LHCN-M2 (cell line): ENCODE measurements around the gene HBQ1. TPM values are rescaled to one million over a fixed set of nuclear protein-coding genes. Genes with fewer than 3 reads are reported as not detected.
"Not testable (repeated sequence)": the region's sequence is repeated elsewhere in the genome, so short reads cannot be mapped to it uniquely, and the experiment has no call there.

ENCODE experiments used
- DNase-seq: peaks from one replicate; pipeline ENCODE4 v3.0.0-alpha.2; 2012; ENCODE audit warnings: low read depth
- total RNA-seq: library from RNA; depleted of rRNA; stranded (reverse); fragments of >200 nt; gene quantifications from 2 replicates; pipeline ENCODE4 v1.2.3, GENCODE V29; 2014

HBQ1 gene
- total RNA-seq, 1 experiment from 2014 or later, result 1.5 TPM

DNA sequence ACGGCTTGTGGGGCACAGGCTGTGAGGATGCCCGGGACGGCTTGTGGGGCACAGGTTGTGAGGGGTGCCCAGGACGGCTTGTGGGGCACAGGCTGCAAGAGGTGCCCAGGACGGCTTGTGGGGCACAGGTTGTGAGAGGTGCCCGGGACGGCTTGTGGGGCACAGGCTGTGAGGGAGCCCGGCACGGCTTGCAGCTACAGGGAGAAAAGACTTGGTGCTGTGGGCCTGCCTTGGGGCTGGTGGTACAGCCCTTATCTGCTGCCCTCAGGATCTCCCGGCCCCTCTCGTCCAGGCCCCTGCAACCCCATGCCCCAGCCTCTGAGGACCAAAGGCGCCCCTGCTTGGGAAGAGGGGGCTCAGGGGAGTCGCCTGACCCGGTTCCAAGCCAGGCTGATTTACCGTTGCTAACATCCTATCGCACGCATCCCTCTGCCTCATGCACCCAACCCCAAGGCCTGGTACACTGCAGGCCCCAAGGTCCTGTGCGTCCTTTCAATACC, 19.5 kb upstream of the HBQ1 start:
- DNase-seq, result no peak

DNA sequence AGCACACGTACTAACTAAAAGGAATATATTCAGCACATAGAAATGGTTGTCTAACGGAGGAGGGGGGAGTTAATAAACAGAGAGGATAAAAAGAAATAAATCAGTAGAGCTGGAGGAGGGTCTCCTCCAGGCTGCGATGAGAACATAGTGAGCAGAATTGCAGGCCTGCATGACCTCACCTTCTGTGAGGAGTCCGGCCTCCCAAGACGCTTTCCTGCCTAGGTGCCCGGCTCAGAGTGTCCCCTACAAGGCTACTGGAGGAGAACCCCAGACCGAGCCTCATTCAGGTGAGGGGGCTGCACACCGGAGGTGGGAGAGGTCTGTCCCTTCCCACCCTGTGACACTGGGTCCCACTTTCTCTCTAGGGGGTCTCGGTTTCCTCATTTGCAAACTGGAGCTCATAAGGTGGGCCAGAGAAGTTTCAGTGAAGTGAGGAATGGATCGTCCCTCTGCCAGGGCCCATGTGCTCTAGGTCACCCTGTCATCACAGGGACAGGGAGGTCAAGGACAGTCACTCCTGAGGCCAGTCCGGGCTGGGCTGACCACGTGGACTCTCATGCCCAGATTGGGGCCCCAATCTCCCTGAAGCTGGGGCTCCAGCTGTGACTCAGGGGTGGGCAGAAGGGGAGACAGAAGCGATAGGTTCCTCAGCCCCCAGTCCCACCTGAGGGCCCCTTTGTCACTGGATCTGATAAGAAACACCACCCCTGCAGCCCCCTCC, 17.8 kb upstream of the HBQ1 start:
- no peak for DNase-seq

DNA sequence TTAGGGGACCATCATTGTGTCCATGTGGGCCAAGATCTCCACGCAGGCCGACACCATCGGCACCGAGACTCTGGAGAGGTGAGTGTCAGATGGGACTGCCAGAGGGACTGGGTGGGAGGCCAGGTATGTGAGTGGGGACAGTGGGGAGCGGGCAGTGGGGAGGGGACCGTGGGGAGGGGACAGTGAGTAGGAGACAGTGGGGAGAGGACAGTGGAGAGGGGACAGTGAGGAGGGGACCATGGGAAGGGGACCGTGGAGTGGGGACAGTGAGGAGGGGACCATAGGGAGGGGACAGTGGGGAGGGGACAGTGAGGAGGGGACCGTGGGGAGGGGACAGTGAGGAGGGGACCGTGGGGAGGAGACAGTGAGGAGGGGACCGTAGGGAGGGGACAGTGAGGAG, 17.1 kb upstream of the HBQ1 start:
- not testable (repeated sequence) for DNase-seq

DNA sequence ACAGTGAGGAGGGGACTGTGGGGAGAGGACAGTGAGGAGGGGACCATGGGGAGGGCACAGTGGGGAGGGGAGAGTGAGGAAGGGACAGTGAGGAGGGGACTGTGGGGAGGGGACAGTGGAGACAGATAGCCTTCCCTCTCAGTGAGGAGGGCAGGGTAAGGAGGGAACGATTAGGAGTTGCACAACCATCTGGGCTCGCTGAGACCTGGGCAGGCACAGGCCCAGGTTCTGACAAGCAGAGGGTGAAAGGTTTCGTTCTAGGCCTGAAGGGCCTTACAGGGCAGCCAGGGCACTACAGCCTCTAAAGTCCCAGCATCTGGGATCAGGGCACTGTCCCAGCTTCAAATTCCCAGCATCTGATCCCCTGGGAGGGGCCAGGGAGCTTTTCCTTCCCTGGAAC, 16.6 kb upstream of the HBQ1 start:
- not testable (repeated sequence) for DNase-seq

DNA sequence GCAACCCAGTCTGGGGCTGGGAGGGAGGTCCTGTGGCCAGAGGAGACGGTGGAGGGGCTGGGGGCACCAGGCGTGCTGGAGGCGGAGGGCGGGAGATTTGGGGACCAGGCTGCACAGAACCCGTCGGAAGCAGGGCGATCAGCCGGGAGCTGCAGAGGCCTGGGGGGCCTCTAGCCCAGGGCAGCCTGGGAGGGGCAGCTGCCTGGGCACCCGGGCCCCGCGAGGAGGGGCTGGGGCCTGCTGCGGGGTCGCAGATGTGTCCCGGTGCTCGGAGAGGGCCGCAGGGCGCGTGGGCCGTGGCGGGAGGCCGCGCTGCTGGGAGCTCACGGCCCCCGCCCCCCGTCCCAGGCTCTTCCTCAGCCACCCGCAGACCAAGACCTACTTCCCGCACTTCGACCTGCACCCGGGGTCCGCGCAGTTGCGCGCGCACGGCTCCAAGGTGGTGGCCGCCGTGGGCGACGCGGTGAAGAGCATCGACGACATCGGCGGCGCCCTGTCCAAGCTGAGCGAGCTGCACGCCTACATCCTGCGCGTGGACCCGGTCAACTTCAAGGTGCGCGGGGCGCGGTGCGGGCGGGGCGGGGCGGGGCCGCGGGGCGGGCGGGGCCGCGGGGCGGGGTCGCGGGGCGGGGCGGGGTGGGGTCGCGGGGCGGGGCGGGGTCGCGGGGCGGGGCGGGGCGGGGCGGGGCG, 16.0 kb upstream of the HBQ1 start:
- not testable (repeated sequence) for DNase-seq

- DNase-seq, result no peak
Measured at GRCh38 chr16:164827-165538, 15.3 kb upstream of the HBQ1 start.

DNA sequence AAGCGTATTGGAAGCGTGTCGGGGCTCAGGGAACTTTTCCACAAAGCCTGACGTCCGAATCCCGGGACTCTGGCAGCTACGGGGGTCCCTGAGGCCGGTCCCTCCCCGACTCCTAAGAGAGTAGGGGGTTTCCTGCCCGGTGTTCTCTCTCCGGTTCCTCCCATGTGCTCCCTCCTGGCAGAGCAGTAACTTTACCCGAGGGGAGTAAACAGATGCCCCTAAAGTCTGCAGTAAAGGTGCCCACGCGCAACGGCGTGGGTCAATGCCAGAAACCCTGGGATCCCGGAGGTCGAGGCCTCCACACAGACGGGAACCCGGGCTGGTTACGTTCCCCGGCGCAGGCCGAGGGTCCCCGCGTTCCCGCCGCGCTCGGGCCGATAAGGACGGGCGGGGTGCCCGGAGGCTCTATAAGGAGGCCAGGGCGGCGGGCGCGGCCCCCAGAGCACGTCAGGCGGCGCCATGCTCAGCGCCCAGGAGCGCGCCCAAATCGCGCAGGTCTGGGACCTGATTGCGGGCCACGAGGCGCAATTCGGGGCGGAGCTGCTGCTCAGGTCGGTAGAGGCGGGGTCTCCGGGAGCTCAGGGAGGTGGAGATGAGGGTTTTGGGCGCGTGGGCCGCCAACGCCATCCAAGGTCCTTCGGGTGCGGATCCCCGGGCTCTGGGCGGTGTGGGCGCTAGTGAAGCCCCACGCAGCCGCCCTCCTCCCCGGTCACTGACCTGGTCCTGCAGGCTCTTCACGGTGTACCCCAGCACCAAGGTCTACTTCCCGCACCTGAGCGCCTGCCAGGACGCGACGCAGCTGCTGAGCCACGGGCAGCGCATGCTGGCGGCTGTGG, 14.5 kb upstream of the HBQ1 start, which contains the start of gene HBM:
Gene HBM, plus strand, starts transcription at position 440 of the 836 bp plus-strand sequence. Its CDS starts 20 bp downstream, at position 460.
- no peak for DNase-seq

- DNase-seq, result no peak
Measured at GRCh38 chr16:166375-167121, 13.7 kb upstream of the HBQ1 start.

DNA sequence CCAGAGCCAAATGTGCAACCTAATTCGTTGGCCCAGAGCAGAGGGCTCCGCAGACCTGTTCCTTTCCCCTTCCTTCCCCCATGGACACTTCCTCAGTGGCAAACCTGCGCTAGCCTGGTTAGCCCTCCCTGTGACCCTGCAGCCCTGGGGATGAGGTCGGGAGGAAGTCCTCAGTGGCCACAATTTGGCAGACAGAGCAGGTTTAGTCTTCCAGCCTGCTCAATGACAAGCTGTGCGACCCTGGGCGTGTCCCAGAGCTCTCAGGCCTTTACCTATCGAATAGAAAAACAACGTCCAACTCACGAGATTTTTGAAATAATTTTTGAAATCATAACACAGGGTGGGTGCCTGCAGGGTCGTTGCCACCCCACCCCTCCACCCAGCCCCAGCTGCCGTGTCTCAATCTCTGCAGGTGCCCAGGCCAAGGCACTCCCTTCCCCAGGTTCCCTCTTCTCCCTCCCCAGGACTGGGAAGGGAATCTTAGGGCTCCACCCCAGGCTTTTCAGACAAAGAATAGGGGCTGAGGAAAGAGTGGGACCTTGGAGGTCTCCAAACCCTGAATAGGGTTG, 13.1 kb upstream of the HBQ1 start:
- no peak for DNase-seq

- DNase-seq, result no peak
Measured at GRCh38 chr16:168424-168823, 11.8 kb upstream of the HBQ1 start.

DNA sequence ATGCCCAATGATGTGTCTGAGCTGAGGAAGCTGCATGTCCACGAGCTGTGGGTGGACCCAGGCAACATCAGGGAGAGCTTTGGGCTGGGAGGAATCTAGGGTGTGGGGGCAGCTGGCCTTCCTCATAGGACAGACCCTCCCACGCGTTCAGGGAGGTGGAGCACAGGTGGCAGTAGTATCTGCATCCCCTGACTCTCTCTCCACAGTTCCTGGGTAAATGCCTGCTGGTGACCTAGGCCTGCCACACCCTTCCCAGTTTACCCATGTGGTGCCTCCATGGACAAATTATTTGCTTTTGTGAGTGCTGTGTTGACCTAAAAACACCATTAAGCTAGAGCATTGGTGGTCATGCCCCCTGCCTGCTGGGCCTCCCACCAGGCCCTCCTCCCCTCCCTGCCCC, 11.2 kb upstream of the HBQ1 start:
- DNase-seq, result no peak

DNA sequence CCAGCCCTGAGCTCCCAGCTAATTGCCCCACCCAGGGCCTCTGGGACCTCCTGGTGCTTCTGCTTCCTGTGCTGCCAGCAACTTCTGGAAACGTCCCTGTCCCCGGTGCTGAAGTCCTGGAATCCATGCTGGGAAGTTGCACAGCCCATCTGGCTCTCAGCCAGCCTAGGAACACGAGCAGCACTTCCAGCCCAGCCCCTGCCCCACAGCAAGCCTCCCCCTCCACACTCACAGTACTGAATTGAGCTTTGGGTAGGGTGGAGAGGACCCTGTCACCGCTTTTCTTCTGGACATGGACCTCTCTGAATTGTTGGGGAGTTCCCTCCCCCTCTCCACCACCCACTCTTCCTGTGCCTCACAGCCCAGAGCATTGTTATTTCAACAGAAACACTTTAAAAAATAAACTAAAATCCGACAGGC, 10.2 kb upstream of the HBQ1 start:
- not testable (repeated sequence) for DNase-seq

- no peak for DNase-seq
Measured at GRCh38 chr16:170788-171187, 9.5 kb upstream of the HBQ1 start.

DNA sequence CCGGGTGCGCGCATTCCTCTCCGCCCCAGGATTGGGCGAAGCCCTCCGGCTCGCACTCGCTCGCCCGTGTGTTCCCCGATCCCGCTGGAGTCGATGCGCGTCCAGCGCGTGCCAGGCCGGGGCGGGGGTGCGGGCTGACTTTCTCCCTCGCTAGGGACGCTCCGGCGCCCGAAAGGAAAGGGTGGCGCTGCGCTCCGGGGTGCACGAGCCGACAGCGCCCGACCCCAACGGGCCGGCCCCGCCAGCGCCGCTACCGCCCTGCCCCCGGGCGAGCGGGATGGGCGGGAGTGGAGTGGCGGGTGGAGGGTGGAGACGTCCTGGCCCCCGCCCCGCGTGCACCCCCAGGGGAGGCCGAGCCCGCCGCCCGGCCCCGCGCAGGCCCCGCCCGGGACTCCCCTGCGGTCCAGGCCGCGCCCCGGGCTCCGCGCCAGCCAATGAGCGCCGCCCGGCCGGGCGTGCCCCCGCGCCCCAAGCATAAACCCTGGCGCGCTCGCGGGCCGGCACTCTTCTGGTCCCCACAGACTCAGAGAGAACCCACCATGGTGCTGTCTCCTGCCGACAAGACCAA, 7.8 kb upstream of the HBQ1 start, which contains the start of gene HBA2:
Gene HBA2, plus strand, starts transcription at position 503 of the 568 bp plus-strand sequence. Its CDS starts 37 bp downstream, at position 540.
- DNase-seq, result not testable (repeated sequence)

DNA sequence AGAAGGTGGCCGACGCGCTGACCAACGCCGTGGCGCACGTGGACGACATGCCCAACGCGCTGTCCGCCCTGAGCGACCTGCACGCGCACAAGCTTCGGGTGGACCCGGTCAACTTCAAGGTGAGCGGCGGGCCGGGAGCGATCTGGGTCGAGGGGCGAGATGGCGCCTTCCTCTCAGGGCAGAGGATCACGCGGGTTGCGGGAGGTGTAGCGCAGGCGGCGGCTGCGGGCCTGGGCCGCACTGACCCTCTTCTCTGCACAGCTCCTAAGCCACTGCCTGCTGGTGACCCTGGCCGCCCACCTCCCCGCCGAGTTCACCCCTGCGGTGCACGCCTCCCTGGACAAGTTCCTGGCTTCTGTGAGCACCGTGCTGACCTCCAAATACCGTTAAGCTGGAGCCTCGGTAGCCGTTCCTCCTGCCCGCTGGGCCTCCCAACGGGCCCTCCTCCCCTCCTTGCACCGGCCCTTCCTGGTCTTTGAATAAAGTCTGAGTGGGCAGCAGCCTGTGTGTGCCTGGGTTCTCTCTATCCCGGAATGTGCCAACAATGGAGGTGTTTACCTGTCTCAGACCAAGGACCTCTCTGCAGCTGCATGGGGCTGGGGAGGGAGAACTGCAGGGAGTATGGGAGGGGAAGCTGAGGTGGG, 6.9 kb upstream of the HBQ1 start:
- not testable (repeated sequence) for DNase-seq

- DNase-seq, result not testable (repeated sequence)
Measured at GRCh38 chr16:173928-174769, 6.1 kb upstream of the HBQ1 start.

- DNase-seq, result no peak
Measured at GRCh38 chr16:175011-175949, 5.0 kb upstream of the HBQ1 start.
